Fibroblast of lung (primary cell): ENCODE data around the gene TLNRD1. TPM values are rescaled to one million over a fixed set of nuclear protein-coding genes. Genes with fewer than 3 reads are reported as not detected.

Experiments used
- DNase-seq, 2 donors: peaks; one replicate each; pipeline versions ENCODE4 v3.0.0 to v3.0.0-alpha.2; 2010; ENCODE audit warnings: low read depth in 2 of 2
- H2AFZ ChIP-seq: 2 replicates; pipeline ENCODE4 v1.5.1; 2012; ENCODE audit warnings: low read length, control low read depth, inconsistent platforms
- H3K27ac ChIP-seq: 2 replicates; pipeline ENCODE4 v1.5.1; 2011; ENCODE audit warnings: low read length, control low read depth; ENCODE audit not compliant: insufficient read depth
- H3K27me3 ChIP-seq: 2 replicates; pipeline ENCODE4 v1.5.1; 2011; ENCODE audit warnings: mild to moderate bottlenecking, low read length; ENCODE audit not compliant: control insufficient read depth, insufficient read depth
- H3K36me3 ChIP-seq: 2 replicates; pipeline ENCODE4 v1.5.1; 2011; ENCODE audit warnings: low read length; ENCODE audit not compliant: control insufficient read depth, insufficient read depth
- H3K4me1 ChIP-seq: 2 replicates; pipeline ENCODE4 v1.5.1; 2011; ENCODE audit warnings: low read length; ENCODE audit not compliant: control insufficient read depth, insufficient read depth; ENCODE audit errors: extremely low read depth
- H3K4me2 ChIP-seq: 2 replicates; pipeline ENCODE4 v1.5.1; 2011; ENCODE audit warnings: low read length, control low read depth; ENCODE audit not compliant: insufficient read depth; ENCODE audit errors: extremely low read depth
- H3K4me3 ChIP-seq, 4 experiments: fragments of 200-600 bp in 1 of 4; sonication (generic) in 1 of 4; replicated peaks in 1 of 4; 2 replicates each; pipeline ENCODE4 v1.5.1; 2011 to 2016; ENCODE audit warnings: low read length in 4 of 4, low read depth in 3 of 4, mild to moderate bottlenecking in 3 of 4, control low read depth in 2 of 4, inconsistent platforms in 1 of 4, mixed read lengths in 1 of 4; ENCODE audit not compliant: insufficient read depth in 1 of 4; ENCODE audit errors: control extremely low read depth in 1 of 4
- H3K79me2 ChIP-seq: 2 replicates; pipeline ENCODE4 v1.5.1; 2012; ENCODE audit warnings: mild to moderate bottlenecking, low read length, inconsistent platforms; ENCODE audit not compliant: control insufficient read depth, insufficient read depth
- H3K9ac ChIP-seq: 2 replicates; pipeline ENCODE4 v1.5.1; 2011; ENCODE audit warnings: mild to moderate bottlenecking, low read length, control low read depth; ENCODE audit not compliant: insufficient read depth
- H3K9me3 ChIP-seq: 2 replicates; pipeline ENCODE4 v1.5.1; 2012; ENCODE audit warnings: low read depth, low read length; ENCODE audit not compliant: control insufficient read depth, insufficient read depth
- H4K20me1 ChIP-seq: 2 replicates; pipeline ENCODE4 v1.5.1; 2011; ENCODE audit warnings: low read length; ENCODE audit not compliant: control insufficient read depth, insufficient read depth; ENCODE audit errors: extremely low read depth
- EZH2 ChIP-seq: IDR thresholded peaks from 2 replicates; pipeline ENCODE4 v1.5.1; 2012; ENCODE audit warnings: low read length, control low read depth, mild to moderate bottlenecking; ENCODE audit errors: missing control alignments
- polyA plus RNA-seq, 2 donors: library from polyadenylated mRNA; depleted of rRNA in 1 of 2; stranded (reverse) in 1 of 2; unstranded in 1 of 2; fragments of >200 nt; gene quantifications; 2 replicates each; pipeline ENCODE4 v1.2.1, GENCODE V29; 2011 to 2012; ENCODE audit warnings: missing spikeins in 1 of 2
- total RNA-seq: library from RNA; depleted of rRNA; stranded (reverse); fragments of >200 nt; gene quantifications from 2 replicates; pipeline ENCODE4 v1.2.1, GENCODE V29; 2014
- TF ChIP-seq, protein P1 (sequence below), 2 donors: IDR thresholded peaks in 1 of 2; conservative IDR thresholded peaks in 1 of 2; 1 replicate in 1 of 2; 2 replicates in 1 of 2; pipeline ENCODE4 v1.5.1; 2011 to 2012; ENCODE audit warnings: low read length in 2 of 2, control low read depth in 1 of 2, inconsistent platforms in 1 of 2, low read depth in 1 of 2, mild to moderate bottlenecking in 1 of 2

Gene TLNRD1
- total and polyA plus RNA-seq, 2 donors (not counting 1 experiment from before 2014, with no cell fraction given), result 3.3 to 4.3 TPM

DNA sequence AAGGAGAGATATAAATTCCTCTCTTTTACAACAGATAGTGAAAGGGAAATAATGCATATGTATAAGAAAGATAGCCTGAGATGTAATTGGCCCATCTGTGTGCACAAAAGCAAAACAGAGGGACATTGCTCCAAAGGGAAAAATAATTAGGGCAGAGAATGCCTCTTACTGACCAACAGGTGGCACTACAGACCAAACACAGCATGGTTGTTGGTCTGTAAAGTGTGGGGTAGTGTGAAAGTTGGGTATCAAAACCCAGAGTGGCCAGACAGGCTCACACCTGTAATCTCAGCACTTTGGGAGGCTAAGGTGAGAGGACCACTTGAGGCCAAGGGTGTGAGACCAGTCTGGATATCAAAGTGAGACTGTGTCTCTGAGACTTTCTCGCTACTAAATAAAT lies 4.5 kb upstream of the TLNRD1 start:
- no peak overlapping the region for H3K4me2 ChIP-seq
- peak in 1 of 2 donors; percentile 38 for DNase-seq
- no peak overlapping the region for H3K4me3 ChIP-seq
- H3K9me3 ChIP-seq, result no peaks in the 10 kb centered on the region
- H3K4me1 ChIP-seq, result peaks cover 2% of the 10 kb centered on the region
- H3K27ac ChIP-seq, result no peak overlapping the region
- H2AFZ ChIP-seq, result no peak overlapping the region
- TF ChIP-seq EZH2, result no peak
- TF ChIP-seq, protein P1, sequence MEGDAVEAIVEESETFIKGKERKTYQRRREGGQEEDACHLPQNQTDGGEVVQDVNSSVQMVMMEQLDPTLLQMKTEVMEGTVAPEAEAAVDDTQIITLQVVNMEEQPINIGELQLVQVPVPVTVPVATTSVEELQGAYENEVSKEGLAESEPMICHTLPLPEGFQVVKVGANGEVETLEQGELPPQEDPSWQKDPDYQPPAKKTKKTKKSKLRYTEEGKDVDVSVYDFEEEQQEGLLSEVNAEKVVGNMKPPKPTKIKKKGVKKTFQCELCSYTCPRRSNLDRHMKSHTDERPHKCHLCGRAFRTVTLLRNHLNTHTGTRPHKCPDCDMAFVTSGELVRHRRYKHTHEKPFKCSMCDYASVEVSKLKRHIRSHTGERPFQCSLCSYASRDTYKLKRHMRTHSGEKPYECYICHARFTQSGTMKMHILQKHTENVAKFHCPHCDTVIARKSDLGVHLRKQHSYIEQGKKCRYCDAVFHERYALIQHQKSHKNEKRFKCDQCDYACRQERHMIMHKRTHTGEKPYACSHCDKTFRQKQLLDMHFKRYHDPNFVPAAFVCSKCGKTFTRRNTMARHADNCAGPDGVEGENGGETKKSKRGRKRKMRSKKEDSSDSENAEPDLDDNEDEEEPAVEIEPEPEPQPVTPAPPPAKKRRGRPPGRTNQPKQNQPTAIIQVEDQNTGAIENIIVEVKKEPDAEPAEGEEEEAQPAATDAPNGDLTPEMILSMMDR (conservative IDR thresholded peaks at IDR 0.05 in 1 of 2, IDR thresholded peaks at IDR 0.05 in 1 of 2; ENCODE audit: low read depth in 1 of 2, low read length in 2 of 2), result peak; percentile 27 to 50
- H3K36me3 ChIP-seq, result no peaks in the 10 kb centered on the region
- H3K79me2 ChIP-seq, result peaks cover 4% of the 10 kb centered on the region
- no peaks in the 10 kb centered on the region for H3K27me3 ChIP-seq
- no peak overlapping the region for H3K9ac ChIP-seq
- H4K20me1 ChIP-seq, result no peaks in the 10 kb centered on the region

DNA sequence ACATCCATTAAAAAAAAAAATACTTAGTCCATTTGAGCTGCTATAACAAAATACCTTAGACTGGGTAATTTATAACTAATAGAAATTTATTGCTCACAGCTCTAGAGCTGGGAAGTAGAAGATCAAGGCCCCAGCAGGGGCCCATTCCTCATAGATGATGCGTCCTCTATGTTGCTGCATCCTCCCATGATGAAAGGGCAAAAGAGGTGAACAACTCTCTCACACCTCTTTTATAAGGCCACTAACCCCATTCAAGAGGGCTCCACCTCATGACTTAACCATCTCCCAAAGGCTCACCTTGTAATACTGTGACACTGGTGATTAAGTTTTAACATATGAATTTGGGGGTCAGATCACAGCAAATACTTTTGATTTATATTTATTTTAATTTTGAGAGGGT lies 3.0 kb upstream of the TLNRD1 start:
- no peaks in the 10 kb centered on the region for H3K27me3 ChIP-seq
- no peak for TF ChIP-seq EZH2
- TF ChIP-seq, protein P1 (conservative IDR thresholded peaks at IDR 0.05 in 1 of 2, IDR thresholded peaks at IDR 0.05 in 1 of 2; ENCODE audit: low read depth in 1 of 2, low read length in 2 of 2), result no peak
- H4K20me1 ChIP-seq, result no peaks in the 10 kb centered on the region

DNA sequence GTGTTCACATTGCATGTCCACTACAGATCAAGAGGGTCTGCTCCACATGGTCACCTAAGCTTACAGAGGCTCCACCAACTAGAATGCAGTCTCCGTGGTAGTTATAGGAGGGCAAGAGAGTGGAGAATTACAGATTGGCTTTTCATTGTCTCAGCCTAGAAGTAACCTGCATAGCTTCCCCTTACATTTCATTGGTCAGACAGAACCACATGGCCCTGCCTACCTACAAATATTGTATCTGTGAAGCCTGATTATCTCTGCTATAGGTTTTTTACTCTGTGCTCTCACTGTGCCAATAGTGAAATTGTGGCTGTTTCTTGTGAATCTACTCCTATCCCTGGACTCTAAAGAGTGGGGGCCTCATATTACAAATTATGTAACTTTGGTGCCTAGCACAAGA lies 2.5 kb upstream of the TLNRD1 start:
- DNase-seq, result no peak
- peaks cover 19% of the 10 kb centered on the region for H3K79me2 ChIP-seq
- H3K27me3 ChIP-seq, result no peaks in the 10 kb centered on the region
- no peak overlapping the region for H3K4me2 ChIP-seq
- H3K36me3 ChIP-seq, result peaks cover 5% of the 10 kb centered on the region
- TF ChIP-seq, protein P1 (conservative IDR thresholded peaks at IDR 0.05 in 1 of 2, IDR thresholded peaks at IDR 0.05 in 1 of 2; ENCODE audit: low read depth in 1 of 2, low read length in 2 of 2), result no peak
- H3K4me3 ChIP-seq, result no peak overlapping the region
- H3K4me1 ChIP-seq, result peaks cover 7% of the 10 kb centered on the region
- H3K27ac ChIP-seq, result no peak overlapping the region
- no peak overlapping the region for H3K9ac ChIP-seq
- no peaks in the 10 kb centered on the region for H3K9me3 ChIP-seq
- no peak overlapping the region for H2AFZ ChIP-seq
- no peaks in the 10 kb centered on the region for H4K20me1 ChIP-seq

More for the DNA sequence above, 3.0 kb upstream of the TLNRD1 start:
- Histone ChIP-seq H3K79me2 (peaks cover 13% of the 10 kb centered on the region), H3K4me1 (peaks cover 3% of the 10 kb centered on the region), H3K9ac (no peak overlapping the region), H3K36me3 (peaks cover 1% of the 10 kb centered on the region), H3K4me2 (no peak overlapping the region), H3K27ac (no peak overlapping the region), H2AFZ (no peak overlapping the region), H3K9me3 (no peaks in the 10 kb centered on the region), H3K4me3 (no peak overlapping the region)
- no peak for DNase-seq
